Occipital lobe (tissue), 2 donors: Measurements from ENCODE around the gene BMPER. TPM values are rescaled to one million over a fixed set of nuclear protein-coding genes. Genes with fewer than 3 reads are reported as not detected.
A peak's percentile ranks its signal among the peaks of the same experiment; 100 is the strongest.

Source experiments
- DNase-seq: peaks from one replicate; lab custom pipeline; 2025; lab: John Stamatoyannopoulos, UW
- total RNA-seq: library from RNA; depleted of rRNA; stranded (reverse); fragments of >200 nt; gene quantifications from one replicate; pipeline ENCODE4 v1.2.3, GENCODE V29; 2014

Gene BMPER
- total RNA-seq, 1 donor from 2014 or later = 4.5 TPM

- DNase-seq = no peak
Observed at GRCh38 chr7:34091321-34091917, 186.1 kb downstream of the BMPER start.

GRCh38 chr7:34093276-34093675, 187.9 kb downstream of the BMPER start:
- DNase-seq = no peak

- DNase-seq = peak; percentile 23
Observed at GRCh38 chr7:34096198-34096651, 190.9 kb downstream of the BMPER start.

- no peak for DNase-seq
Observed at GRCh38 chr7:34096777-34097176, 191.4 kb downstream of the BMPER start.

GRCh38 chr7:34100661-34101060, 195.3 kb downstream of the BMPER start:
- no peak for DNase-seq

GRCh38 chr7:34104115-34104514, 198.8 kb downstream of the BMPER start:
- no peak for DNase-seq

- DNase-seq = no peak
Observed at GRCh38 chr7:34104992-34105391, 199.7 kb downstream of the BMPER start.

- no peak for DNase-seq
Observed at GRCh38 chr7:34107276-34107675, 201.9 kb downstream of the BMPER start.

- DNase-seq = no peak
Observed at GRCh38 chr7:34108165-34108564, 202.8 kb downstream of the BMPER start.

- no peak for DNase-seq
Observed at GRCh38 chr7:34109936-34110780, 204.8 kb downstream of the BMPER start.

GRCh38 chr7:34111031-34111430, 205.7 kb downstream of the BMPER start:
- no peak for DNase-seq

GRCh38 chr7:34115503-34115902, 210.2 kb downstream of the BMPER start:
- no peak for DNase-seq

- no peak for DNase-seq
Observed at GRCh38 chr7:34117573-34117972, 212.2 kb downstream of the BMPER start.

- no peak for DNase-seq
Observed at GRCh38 chr7:34121366-34121765, 216.0 kb downstream of the BMPER start.

- no peak for DNase-seq
Observed at GRCh38 chr7:34123316-34123715, 218.0 kb downstream of the BMPER start.

GRCh38 chr7:34124765-34125164, 219.4 kb downstream of the BMPER start:
- no peak for DNase-seq

- no peak for DNase-seq
Observed at GRCh38 chr7:34128762-34129161, 223.4 kb downstream of the BMPER start.

GRCh38 chr7:34130558-34131295, 225.4 kb downstream of the BMPER start:
- DNase-seq = no peak

- no peak for DNase-seq
Observed at GRCh38 chr7:34131371-34131770, 226.0 kb downstream of the BMPER start.

GRCh38 chr7:34133356-34133982, 228.1 kb downstream of the BMPER start:
- DNase-seq = no peak

GRCh38 chr7:34133983-34134782, 228.8 kb downstream of the BMPER start:
- DNase-seq = peak; percentile 26
